Glutamatergic neuron (in vitro differentiated cells): ENCODE measurements around the gene PAK4. TPM values are rescaled to one million over a fixed set of nuclear protein-coding genes. Genes with fewer than 3 reads are reported as not detected.

Experiments used
- DNase-seq: peaks from one replicate; pipeline ENCODE4 v3.0.0; 2022
- H3K27ac Mint-ChIP-seq: one replicate; pipeline ENCODE4 v1.8.0; 2020; ENCODE audit warnings: mild to moderate bottlenecking, mixed read lengths, inconsistent platforms; ENCODE audit not compliant: unreplicated experiment
- H3K27me3 Mint-ChIP-seq: one replicate; pipeline ENCODE4 v1.8.0; 2020; ENCODE audit warnings: mild to moderate bottlenecking, moderate library complexity, mixed read lengths, inconsistent platforms; ENCODE audit not compliant: unreplicated experiment
- H3K36me3 Mint-ChIP-seq: one replicate; pipeline ENCODE4 v1.8.0; 2020; ENCODE audit warnings: mild to moderate bottlenecking, mixed read lengths, inconsistent platforms; ENCODE audit not compliant: unreplicated experiment
- H3K4me1 Mint-ChIP-seq: one replicate; pipeline ENCODE4 v1.8.0; 2020; ENCODE audit warnings: mild to moderate bottlenecking, low read depth, mixed read lengths, inconsistent platforms; ENCODE audit not compliant: unreplicated experiment
- H3K4me3 Mint-ChIP-seq: one replicate; pipeline ENCODE4 v1.8.0; 2020; ENCODE audit warnings: mild to moderate bottlenecking, mixed read lengths, inconsistent platforms; ENCODE audit not compliant: unreplicated experiment
- H3K9me3 Mint-ChIP-seq: one replicate; pipeline ENCODE4 v1.8.0; 2020; ENCODE audit warnings: mild to moderate bottlenecking, moderate library complexity, mixed read lengths, inconsistent platforms; ENCODE audit not compliant: unreplicated experiment
- total RNA-seq: library from RNA; stranded (reverse); fragmentation: NEBNext Ultra II Directional; extraction: Animal tissue kit (Norgen Biotek cat#: 25700); gene quantifications from one replicate; pipeline ENCODE4 v1.2.1, GENCODE V29; 2021; ENCODE audit not compliant: unreplicated experiment
- TF ChIP-seq, protein P1 (sequence below): fragments of 200-600 bp; sonication (generic); IDR thresholded peaks from one replicate; pipeline ENCODE4 v1.5.0; 2021; ENCODE audit not compliant: partially characterized antibody, unreplicated experiment

The PAK4 gene
- total RNA-seq, 1 donor from 2014 or later, result 52.5 TPM

GRCh38 chr19:39097299-39097698, 28.3 kb upstream of the PAK4 start:
- H3K9me3 Mint-ChIP-seq, result no peaks in the 10 kb centered on the region
- H3K27ac Mint-ChIP-seq, result no peak overlapping the region
- H3K27me3 Mint-ChIP-seq, result peaks cover 4% of the 10 kb centered on the region
- TF ChIP-seq, protein P1, sequence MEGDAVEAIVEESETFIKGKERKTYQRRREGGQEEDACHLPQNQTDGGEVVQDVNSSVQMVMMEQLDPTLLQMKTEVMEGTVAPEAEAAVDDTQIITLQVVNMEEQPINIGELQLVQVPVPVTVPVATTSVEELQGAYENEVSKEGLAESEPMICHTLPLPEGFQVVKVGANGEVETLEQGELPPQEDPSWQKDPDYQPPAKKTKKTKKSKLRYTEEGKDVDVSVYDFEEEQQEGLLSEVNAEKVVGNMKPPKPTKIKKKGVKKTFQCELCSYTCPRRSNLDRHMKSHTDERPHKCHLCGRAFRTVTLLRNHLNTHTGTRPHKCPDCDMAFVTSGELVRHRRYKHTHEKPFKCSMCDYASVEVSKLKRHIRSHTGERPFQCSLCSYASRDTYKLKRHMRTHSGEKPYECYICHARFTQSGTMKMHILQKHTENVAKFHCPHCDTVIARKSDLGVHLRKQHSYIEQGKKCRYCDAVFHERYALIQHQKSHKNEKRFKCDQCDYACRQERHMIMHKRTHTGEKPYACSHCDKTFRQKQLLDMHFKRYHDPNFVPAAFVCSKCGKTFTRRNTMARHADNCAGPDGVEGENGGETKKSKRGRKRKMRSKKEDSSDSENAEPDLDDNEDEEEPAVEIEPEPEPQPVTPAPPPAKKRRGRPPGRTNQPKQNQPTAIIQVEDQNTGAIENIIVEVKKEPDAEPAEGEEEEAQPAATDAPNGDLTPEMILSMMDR, result no peak
- H3K36me3 Mint-ChIP-seq, result no peaks in the 10 kb centered on the region
- no peak overlapping the region for H3K4me3 Mint-ChIP-seq
- DNase-seq, result no peak
- H3K4me1 Mint-ChIP-seq, result no peaks in the 10 kb centered on the region

- no peak overlapping the region for H3K4me3 Mint-ChIP-seq
- no peaks in the 10 kb centered on the region for H3K36me3 Mint-ChIP-seq
- peaks cover 4% of the 10 kb centered on the region for H3K27me3 Mint-ChIP-seq
- TF ChIP-seq, protein P1, result no peak
- no peak overlapping the region for H3K27ac Mint-ChIP-seq
- H3K9me3 Mint-ChIP-seq, result no peaks in the 10 kb centered on the region
- H3K4me1 Mint-ChIP-seq, result no peaks in the 10 kb centered on the region
- no peak for DNase-seq
Measured at GRCh38 chr19:39097721-39098120, 27.9 kb upstream of the PAK4 start.

GRCh38 chr19:39098365-39099269, 27.0 kb upstream of the PAK4 start:
- TF ChIP-seq, protein P1, result no peak
- DNase-seq, result no peak
- Mint-ChIP-seq H3K27ac (no peak overlapping the region), H3K36me3 (no peaks in the 10 kb centered on the region), H3K27me3 (peaks cover 4% of the 10 kb centered on the region), H3K4me3 (no peak overlapping the region), H3K4me1 (no peaks in the 10 kb centered on the region), H3K9me3 (no peaks in the 10 kb centered on the region)

GRCh38 chr19:39099341-39099740, 26.2 kb upstream of the PAK4 start:
- Mint-ChIP-seq H3K27me3 (peaks cover 4% of the 10 kb centered on the region), H3K4me3 (no peak overlapping the region), H3K36me3 (no peaks in the 10 kb centered on the region), H3K4me1 (no peaks in the 10 kb centered on the region), H3K27ac (no peak overlapping the region), H3K9me3 (no peaks in the 10 kb centered on the region)
- TF ChIP-seq, protein P1, result no peak
- no peak for DNase-seq

DNA sequence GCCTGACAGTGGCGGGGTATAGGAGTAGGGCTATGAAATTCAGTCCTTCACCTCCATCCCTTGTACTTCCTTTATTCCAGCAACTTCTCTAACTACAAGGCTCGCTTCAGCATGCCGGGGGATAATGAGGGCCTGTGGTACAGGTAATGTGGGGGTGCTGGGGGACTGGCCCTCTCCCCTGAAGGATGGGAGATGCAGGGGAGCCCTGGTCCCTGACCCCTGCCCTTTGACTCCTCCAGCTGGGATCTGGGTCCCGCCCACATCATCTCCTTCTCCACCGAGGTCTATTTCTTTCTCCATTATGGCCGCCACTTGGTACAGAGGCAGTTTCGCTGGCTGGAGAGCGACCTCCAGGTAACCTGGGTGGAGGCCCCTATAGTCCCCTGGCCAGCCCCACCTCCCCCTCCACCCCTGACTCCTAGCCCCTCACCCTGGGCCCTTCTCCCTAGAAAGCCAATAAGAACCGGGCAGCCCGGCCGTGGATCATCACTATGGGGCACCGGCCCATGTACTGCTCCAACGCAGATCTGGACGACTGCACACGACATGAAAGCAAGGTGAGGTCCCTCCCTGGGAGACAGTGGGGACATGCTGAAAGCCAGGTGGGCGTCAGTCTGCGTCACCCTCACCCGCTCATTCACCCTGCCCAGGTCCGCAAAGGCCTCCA, 25.0 kb upstream of the PAK4 start:
- Mint-ChIP-seq H3K4me1 (no peaks in the 10 kb centered on the region), H3K36me3 (no peaks in the 10 kb centered on the region), H3K9me3 (no peaks in the 10 kb centered on the region), H3K27me3 (peaks cover 4% of the 10 kb centered on the region), H3K27ac (no peak overlapping the region), H3K4me3 (no peak overlapping the region)
- DNase-seq, result no peak
- TF ChIP-seq, protein P1, result no peak
